ENCODE measurements around the gene CFDP1.
"Not testable (repeated sequence)": the region's sequence is repeated elsewhere in the genome, so short reads cannot be mapped to it uniquely, and the experiment has no call there.

Gene CFDP1

GRCh38 chr16:75287708-75288107, 145.6 kb downstream of the CFDP1 start:
- DNase-seq: no peak

GRCh38 chr16:75286389-75286788, 146.9 kb downstream of the CFDP1 start:
- no peak for DNase-seq

- DNase-seq: no peak
These were observed 150.6 kb downstream of the CFDP1 start for GRCh38 chr16:75282466-75283281.

DNA sequence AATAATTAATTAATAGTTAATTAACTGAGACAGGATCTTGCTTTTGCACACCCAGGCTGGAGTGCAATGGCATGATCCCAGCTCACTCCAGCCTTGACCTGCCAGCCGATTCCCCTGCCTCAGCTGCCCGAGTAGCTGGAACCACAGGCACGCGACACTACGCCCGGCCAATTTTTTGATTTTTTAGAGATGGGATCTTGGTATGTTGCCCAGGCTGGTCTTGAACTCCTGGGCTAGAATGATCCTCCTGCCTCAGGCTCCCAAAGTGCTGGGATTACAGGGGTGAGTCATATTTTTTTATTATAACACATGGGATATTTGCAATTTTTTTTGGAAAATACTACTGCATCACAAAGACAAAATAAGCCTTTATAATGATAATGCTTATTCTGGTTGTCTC, 151.5 kb downstream of the CFDP1 start:
- no peak for DNase-seq

- DNase-seq: not testable (repeated sequence)
These were observed 152.3 kb downstream of the CFDP1 start for GRCh38 chr16:75281009-75281408.

DNA sequence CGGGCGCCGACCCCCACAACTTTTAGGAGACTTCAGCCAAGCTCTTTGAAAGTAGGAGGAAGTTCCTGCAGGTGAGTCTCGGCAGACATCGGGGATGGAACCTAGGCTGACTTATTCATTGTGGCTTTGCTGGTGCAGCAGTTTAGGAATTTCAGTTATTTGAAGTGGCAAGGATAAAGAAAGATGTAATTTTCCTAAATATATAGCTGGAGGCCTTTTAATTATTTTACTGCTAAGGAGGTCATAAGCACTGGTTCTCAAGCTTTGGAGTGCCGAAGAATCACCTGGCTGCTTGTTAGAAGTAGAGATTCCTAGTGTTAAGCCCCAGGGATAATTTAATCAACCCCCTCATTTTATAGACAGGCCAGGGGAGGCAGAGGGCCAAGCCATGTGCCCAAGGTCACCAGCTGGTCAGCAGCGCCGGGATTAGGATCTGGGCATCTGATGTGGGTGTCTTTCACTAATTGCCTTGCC, 152.9 kb downstream of the CFDP1 start:
- DNase-seq: no peak

- no peak for DNase-seq
These were observed 154.0 kb downstream of the CFDP1 start for GRCh38 chr16:75279305-75279704.

GRCh38 chr16:75273054-75273925, 160.0 kb downstream of the CFDP1 start:
- no peak for DNase-seq

- DNase-seq: not testable (repeated sequence)
These were observed 160.7 kb downstream of the CFDP1 start for GRCh38 chr16:75272629-75273028.

- DNase-seq: no peak
These were observed 161.2 kb downstream of the CFDP1 start for GRCh38 chr16:75272097-75272551.

DNA sequence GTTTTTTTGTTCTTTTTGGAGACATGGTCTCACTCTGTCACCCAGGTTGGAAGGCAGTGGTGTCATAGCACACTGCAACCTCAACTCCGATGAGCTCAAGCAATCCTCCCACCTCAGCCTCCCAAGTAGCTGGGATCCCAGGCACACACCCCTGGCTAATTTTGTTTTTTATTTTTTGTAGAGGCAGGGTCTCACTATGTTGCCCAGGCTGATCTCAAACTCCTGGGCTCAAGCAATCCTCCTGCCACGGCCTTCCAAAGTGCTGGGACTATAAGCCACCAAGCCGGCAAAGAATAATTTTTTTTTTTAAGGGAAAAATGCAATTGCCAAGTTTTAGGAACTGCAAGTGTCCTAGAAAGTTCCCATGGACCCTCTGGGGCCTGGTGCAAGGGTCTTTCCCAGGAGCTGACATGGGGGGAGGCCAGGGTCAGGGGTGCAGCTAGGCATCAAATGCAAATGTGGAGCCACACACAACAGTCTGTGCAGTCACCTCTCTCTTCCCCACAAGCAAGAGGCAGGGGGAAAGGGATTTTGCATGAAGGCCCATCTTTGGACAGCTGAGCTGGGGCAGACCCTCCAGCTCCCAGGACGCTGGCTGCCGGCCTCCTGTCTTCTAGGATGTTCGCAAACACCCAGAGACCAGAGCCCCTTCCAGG, 161.7 kb downstream of the CFDP1 start:
- DNase-seq: no peak

GRCh38 chr16:75269358-75269757, 163.9 kb downstream of the CFDP1 start:
- DNase-seq: not testable (repeated sequence)

- no peak for DNase-seq
These were observed 165.6 kb downstream of the CFDP1 start for GRCh38 chr16:75267631-75268264.

DNA sequence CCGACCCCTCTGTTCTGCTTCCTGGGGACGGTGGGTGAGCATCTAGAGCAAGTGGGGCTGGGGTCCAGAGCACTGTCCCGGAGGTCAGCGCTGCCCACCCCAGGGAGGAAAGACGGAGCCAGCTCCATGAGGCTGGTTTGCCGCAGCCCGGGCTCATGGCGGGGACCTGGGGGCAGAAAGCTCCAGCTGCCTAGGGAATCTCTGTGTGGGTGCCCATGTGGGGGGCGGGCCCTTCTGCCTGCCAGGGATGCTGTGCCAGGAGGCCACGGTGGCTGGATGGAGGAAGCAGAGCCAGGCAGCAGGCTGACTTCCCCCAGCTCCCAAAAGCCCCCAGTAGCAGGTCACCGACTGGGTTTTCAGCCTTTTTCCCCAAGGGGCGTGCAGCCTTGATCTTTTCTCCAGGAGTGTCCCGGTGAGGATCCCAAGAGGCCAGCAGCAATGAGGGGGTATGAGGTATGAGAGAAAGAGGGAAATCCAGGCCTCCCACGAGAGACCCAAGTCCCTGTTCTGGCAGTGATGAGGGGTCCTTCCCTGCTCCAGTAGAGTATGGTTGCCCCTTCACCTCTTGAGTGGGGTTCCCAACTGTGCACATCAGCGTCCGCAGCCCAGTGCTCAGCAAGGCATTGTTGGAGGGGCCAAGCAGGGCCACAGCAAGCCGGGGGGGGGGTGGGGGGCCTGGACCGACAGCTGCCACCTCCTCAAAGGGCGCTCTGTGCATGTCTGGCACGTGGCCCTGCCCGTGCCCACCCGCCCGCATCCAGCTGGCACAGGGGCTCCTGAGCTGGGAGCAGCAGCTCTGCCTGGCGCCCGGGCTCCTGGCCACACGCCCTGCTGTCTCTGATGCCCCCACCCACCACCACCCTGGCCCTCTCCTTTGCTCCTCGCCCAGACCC, 166.3 kb downstream of the CFDP1 start:
- DNase-seq: no peak

- no peak for DNase-seq
These were observed 167.2 kb downstream of the CFDP1 start for GRCh38 chr16:75265911-75266701.

- no peak for DNase-seq
These were observed 168.0 kb downstream of the CFDP1 start for GRCh38 chr16:75264999-75265910.

- no peak for DNase-seq
These were observed 168.8 kb downstream of the CFDP1 start for GRCh38 chr16:75264457-75264998.

- DNase-seq: no peak
These were observed 169.3 kb downstream of the CFDP1 start for GRCh38 chr16:75263963-75264445.

Measured in CD4-positive, alpha-beta T cell treated with Interleukin-15 for 1 hour (primary cell).